ENCODE measurements around the gene SLC25A42. TPM values are rescaled to one million over a fixed set of nuclear protein-coding genes. Genes with fewer than 3 reads are reported as not detected.

Gene SLC25A42
- total and polyA plus RNA-seq, 2 donors from 2014 or later, result 9.7 to 70.7 TPM

DNA sequence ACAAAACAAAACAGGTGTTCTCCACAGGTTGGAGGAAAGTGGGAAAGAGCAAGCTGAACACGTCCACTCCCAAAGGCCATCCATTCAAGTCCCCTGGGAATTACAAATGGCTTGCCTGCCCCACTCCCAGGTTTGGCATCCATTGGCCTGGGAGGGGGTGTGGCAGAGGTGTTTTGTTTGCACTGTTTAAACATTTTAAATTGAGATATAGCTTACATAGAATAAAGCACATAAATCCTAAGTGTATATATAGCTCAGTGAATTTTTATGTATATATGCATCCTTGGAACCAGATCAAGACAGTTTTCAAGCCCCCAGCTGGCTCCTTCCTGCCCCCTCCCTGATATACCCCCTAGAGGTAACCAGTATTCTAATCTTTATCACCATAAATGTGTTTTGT lies 12.7 kb downstream of the SLC25A42 start:
- DNase-seq (no peak), FAIRE-seq (no peak)
- no peak overlapping the region for H3K4me3 ChIP-seq (ENCODE audit: low read length in 3 of 3)

DNA sequence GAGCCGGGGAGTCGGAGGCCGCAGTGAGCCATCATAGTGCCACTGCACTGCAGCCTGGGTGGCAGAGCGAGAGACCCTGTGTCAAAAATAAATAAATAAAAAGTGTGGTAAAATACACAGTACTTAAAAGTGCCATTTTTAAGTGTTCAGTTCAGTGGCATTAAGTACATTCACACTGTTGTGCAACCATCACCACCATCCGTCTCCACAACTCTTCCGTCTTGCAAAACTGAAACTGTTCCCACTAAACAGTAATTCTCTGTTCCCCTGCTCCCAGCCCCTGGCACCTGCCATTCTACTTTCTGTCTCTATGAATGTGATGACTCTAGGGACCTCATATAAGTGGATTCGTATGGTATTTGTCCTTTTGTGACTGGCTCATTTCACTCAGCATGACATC lies 13.3 kb downstream of the SLC25A42 start:
- no peaks in the 10 kb centered on the region for H3K27me3 ChIP-seq (ENCODE audit: control insufficient read depth, insufficient read depth, low read length)
- peaks cover 0 to 3% (median 0%) of the 10 kb centered on the region in 3 donors for H3K36me3 ChIP-seq (ENCODE audit: control insufficient read depth in 2 of 3, insufficient read depth in 3 of 3, low read length in 3 of 3)
- no peak overlapping the region for H3K9ac ChIP-seq (ENCODE audit: low read length in 3 of 3)
- H3K9me3 ChIP-seq (ENCODE audit: control insufficient read depth in 2 of 3, insufficient read depth in 1 of 3, low read length in 3 of 3), result no peaks in the 10 kb centered on the region
- intact Hi-C loops (cut with DNase I), result no loop called here
- H3K27ac ChIP-seq (ENCODE audit: low read depth in 2 of 2, low read length in 2 of 2), result no peak overlapping the region
- H3K4me1 ChIP-seq (ENCODE audit: control insufficient read depth in 2 of 3, insufficient read depth in 2 of 3, low read depth in 1 of 3, low read length in 3 of 3), result peaks cover 0 to 15% (median 5%) of the 10 kb centered on the region in 3 donors
- FAIRE-seq, result no peak
- no peak overlapping the region for H3K4me3 ChIP-seq (ENCODE audit: low read length in 3 of 3)
- TF ChIP-seq, protein P1, sequence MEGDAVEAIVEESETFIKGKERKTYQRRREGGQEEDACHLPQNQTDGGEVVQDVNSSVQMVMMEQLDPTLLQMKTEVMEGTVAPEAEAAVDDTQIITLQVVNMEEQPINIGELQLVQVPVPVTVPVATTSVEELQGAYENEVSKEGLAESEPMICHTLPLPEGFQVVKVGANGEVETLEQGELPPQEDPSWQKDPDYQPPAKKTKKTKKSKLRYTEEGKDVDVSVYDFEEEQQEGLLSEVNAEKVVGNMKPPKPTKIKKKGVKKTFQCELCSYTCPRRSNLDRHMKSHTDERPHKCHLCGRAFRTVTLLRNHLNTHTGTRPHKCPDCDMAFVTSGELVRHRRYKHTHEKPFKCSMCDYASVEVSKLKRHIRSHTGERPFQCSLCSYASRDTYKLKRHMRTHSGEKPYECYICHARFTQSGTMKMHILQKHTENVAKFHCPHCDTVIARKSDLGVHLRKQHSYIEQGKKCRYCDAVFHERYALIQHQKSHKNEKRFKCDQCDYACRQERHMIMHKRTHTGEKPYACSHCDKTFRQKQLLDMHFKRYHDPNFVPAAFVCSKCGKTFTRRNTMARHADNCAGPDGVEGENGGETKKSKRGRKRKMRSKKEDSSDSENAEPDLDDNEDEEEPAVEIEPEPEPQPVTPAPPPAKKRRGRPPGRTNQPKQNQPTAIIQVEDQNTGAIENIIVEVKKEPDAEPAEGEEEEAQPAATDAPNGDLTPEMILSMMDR (IDR thresholded peaks at IDR 0.05; ENCODE audit: borderline replicate concordance, extremely low read depth, insufficient read depth), result no peak
- no peak for DNase-seq

More for the DNA sequence above, 12.7 kb downstream of the SLC25A42 start:
- no peaks in the 10 kb centered on the region for H3K27me3 ChIP-seq (ENCODE audit: control insufficient read depth, insufficient read depth, low read length)
- H3K27ac ChIP-seq (ENCODE audit: low read depth in 2 of 2, low read length in 2 of 2), result no peak overlapping the region
- TF ChIP-seq, protein P1 (IDR thresholded peaks at IDR 0.05; ENCODE audit: borderline replicate concordance, extremely low read depth, insufficient read depth), result no peak
- no peaks in the 10 kb centered on the region for H3K9me3 ChIP-seq (ENCODE audit: control insufficient read depth in 2 of 3, insufficient read depth in 1 of 3, low read length in 3 of 3)
- no peak overlapping the region for H3K9ac ChIP-seq (ENCODE audit: low read length in 3 of 3)
- peaks cover 0 to 10% (median 0%) of the 10 kb centered on the region in 3 donors for H3K4me1 ChIP-seq (ENCODE audit: control insufficient read depth in 2 of 3, insufficient read depth in 2 of 3, low read depth in 1 of 3, low read length in 3 of 3)
- intact Hi-C loops (cut with DNase I), result no loop called here
- peaks cover 0 to 3% (median 0%) of the 10 kb centered on the region in 3 donors for H3K36me3 ChIP-seq (ENCODE audit: control insufficient read depth in 2 of 3, insufficient read depth in 3 of 3, low read length in 3 of 3)

DNA sequence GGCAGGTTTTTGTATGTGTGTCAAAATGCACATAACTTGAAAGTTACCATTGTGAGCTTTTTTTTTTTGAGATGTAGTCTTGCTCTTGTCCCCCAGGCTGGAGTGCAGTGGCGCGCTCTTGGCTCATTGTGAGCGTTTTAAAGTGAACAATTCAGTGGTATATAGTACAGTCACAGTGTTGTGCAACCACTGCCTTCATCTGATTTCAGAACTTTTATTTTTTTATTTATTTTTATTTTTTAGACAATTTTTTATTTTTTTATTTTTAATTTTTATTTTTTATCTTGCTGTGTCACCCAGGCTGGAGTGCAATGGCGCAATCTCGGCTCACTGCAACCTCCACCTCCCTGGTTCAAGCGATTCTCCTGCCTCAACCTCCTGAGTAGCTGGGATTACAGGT lies 15.0 kb downstream of the SLC25A42 start:
- TF ChIP-seq, protein P1 (IDR thresholded peaks at IDR 0.05; ENCODE audit: borderline replicate concordance, extremely low read depth, insufficient read depth), result no peak
- intact Hi-C loops (cut with DNase I), result no loop called here
- no peak overlapping the region for H3K27ac ChIP-seq (ENCODE audit: low read depth in 2 of 2, low read length in 2 of 2)
- H3K36me3 ChIP-seq (ENCODE audit: control insufficient read depth in 2 of 3, insufficient read depth in 3 of 3, low read length in 3 of 3), result peaks cover 0 to 3% (median 0%) of the 10 kb centered on the region in 3 donors
- no peaks in the 10 kb centered on the region for H3K27me3 ChIP-seq (ENCODE audit: control insufficient read depth, insufficient read depth, low read length)
- no peak for FAIRE-seq
- DNase-seq, result no peak
- peaks cover 0 to 12% (median 5%) of the 10 kb centered on the region in 3 donors for H3K4me1 ChIP-seq (ENCODE audit: control insufficient read depth in 2 of 3, insufficient read depth in 2 of 3, low read depth in 1 of 3, low read length in 3 of 3)
- no peak overlapping the region for H3K9ac ChIP-seq (ENCODE audit: low read length in 3 of 3)
- no peaks in the 10 kb centered on the region for H3K9me3 ChIP-seq (ENCODE audit: control insufficient read depth in 2 of 3, insufficient read depth in 1 of 3, low read length in 3 of 3)
- H3K4me3 ChIP-seq (ENCODE audit: low read length in 3 of 3), result no peak overlapping the region

DNA sequence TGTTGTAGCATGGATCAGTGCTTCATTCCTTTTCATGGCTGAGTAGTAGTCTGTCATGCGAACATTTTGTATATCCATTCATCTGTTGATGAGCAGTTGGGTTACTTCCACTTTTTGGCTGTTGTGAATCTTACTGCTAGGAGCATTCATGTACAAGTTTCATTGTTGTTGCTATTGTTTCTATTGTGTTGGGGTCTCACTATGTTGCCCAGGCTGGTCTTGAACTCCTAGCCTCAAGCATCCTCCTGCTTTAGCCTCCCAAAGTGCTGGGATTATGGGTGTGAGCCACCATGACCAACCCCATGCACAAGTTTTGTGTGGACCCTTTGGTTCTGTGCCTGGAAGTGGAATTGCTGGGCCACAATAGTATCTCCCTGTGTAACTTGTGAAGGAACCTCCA lies 15.8 kb downstream of the SLC25A42 start:
- Histone ChIP-seq H3K4me1 (ENCODE audit: control insufficient read depth in 2 of 3, insufficient read depth in 2 of 3, low read depth in 1 of 3, low read length in 3 of 3) (peaks cover 0 to 8% (median 5%) of the 10 kb centered on the region in 3 donors), H3K27me3 (ENCODE audit: control insufficient read depth, insufficient read depth, low read length) (no peaks in the 10 kb centered on the region), H3K4me3 (ENCODE audit: low read length in 3 of 3) (no peak overlapping the region), H3K36me3 (ENCODE audit: control insufficient read depth in 2 of 3, insufficient read depth in 3 of 3, low read length in 3 of 3) (peaks cover 0 to 3% (median 0%) of the 10 kb centered on the region in 3 donors), H3K9ac (ENCODE audit: low read length in 3 of 3) (no peak overlapping the region), H3K27ac (ENCODE audit: low read depth in 2 of 2, low read length in 2 of 2) (no peak overlapping the region), H3K9me3 (ENCODE audit: control insufficient read depth in 2 of 3, insufficient read depth in 1 of 3, low read length in 3 of 3) (no peaks in the 10 kb centered on the region)
- no peak for FAIRE-seq
- intact Hi-C loops (cut with DNase I), result no loop called here
- TF ChIP-seq, protein P1 (IDR thresholded peaks at IDR 0.05; ENCODE audit: borderline replicate concordance, extremely low read depth, insufficient read depth), result no peak
- no peak for DNase-seq
